ENCODE measurements around the gene EEF2K. TPM values are rescaled to one million over a fixed set of nuclear protein-coding genes. Genes with fewer than 3 reads are reported as not detected.
A peak's percentile ranks its signal among the peaks of the same experiment; 100 is the strongest.

Gene EEF2K
- total RNA-seq, 4 donors from 2014 or later, result 10.6 to 26.9 (median 16.2) TPM

DNA sequence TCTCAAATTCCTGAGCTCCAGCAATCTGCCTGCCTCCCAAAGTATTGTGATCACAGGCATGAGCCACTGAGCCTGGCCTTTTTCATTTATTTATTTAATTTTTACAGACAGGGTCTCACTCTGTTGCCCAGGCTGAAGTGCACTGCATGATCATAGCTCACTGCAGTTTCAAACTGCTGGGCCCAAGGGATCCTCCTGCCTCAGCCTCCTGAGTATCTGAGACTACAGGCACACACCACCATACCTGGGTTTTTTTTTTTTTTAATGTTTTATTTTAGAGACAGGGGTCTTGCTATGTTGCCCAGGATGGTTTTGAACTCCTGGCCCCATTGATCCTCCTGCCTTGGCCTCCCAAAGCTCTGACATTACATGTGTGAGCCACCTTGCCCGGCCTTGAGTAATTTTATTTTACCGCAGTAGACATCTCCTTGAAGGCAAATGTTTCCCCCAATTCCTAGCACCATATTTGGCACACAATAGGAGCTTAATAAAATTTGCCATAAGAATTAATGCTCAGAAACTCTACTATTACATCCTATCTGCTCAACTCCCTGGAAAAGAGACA is 1.9 kb upstream of the EEF2K start:
- Histone ChIP-seq H3K36me3 (no peaks in the 10 kb centered on the region), H3K9me3 (no peaks in the 10 kb centered on the region), H3K27ac (peak overlapping the region in 1 of 4 donors; percentile 93), H3K4me1 (peaks cover 31 to 71% (median 31%) of the 10 kb centered on the region in 3 donors), H3K4me3 (no peak overlapping the region), H3K27me3 (no peaks in the 10 kb centered on the region)
- no peak for TF ChIP-seq POLR2A (IDR thresholded peaks at IDR 0.05)
- TF ChIP-seq CTCF (IDR thresholded peaks at IDR 0.05), result no peak
- WGBS, 2 donors, result 91 to 100% methylated on average over 2 of the region's 2 CpGs
- intact Hi-C loops (cut with DNase I), result no loop called here
- DNase-seq, result no peak

GRCh38 chr16:22205577-22206012 is 483 bp upstream of the EEF2K start:
- TF ChIP-seq POLR2A (IDR thresholded peaks at IDR 0.05), result no peak
- Histone ChIP-seq H3K4me3 (peak overlapping the region; percentile 67 to 90 (median 78)), H3K27me3 (no peaks in the 10 kb centered on the region), H3K4me1 (peaks cover 23 to 71% (median 29%) of the 10 kb centered on the region in 3 donors), H3K36me3 (peaks cover 0 to 5% (median 0%) of the 10 kb centered on the region in 3 donors), H3K27ac (peak overlapping the region; percentile 81 to 94 (median 88)), H3K9me3 (no peaks in the 10 kb centered on the region)
- intact Hi-C loops (cut with DNase I), result loop anchor here (5.0 kb wide), 1 partner anchor 92 kb away; the partner anchor contains the start of gene POLR3E
- 3 to 5% methylated on average over 11 of the region's 11 CpGs for WGBS, 2 donors
- DNase-seq, result no peak

- Histone ChIP-seq H3K4me1 (peaks cover 23 to 73% (median 32%) of the 10 kb centered on the region in 3 donors), H3K9me3 (no peaks in the 10 kb centered on the region), H3K4me3 (peak overlapping the region; percentile 67 to 90 (median 78)), H3K27ac (peak overlapping the region; percentile 81 to 94 (median 88)), H3K36me3 (peaks cover 0 to 9% (median 0%) of the 10 kb centered on the region in 3 donors), H3K27me3 (no peaks in the 10 kb centered on the region)
- TF ChIP-seq CTCF (IDR thresholded peaks at IDR 0.05), result no peak
- TF ChIP-seq POLR2A (IDR thresholded peaks at IDR 0.05), result no peak
- WGBS, 2 donors, result 1 to 9% methylated on average over 11 of the region's 35 CpGs
- peak; percentile 41 for DNase-seq
- intact Hi-C loops (cut with DNase I), result loop anchor here (5.0 kb wide), 1 partner anchor 90 kb away; the partner anchor contains the start of gene POLR3E
These were observed 1.0 kb downstream of the EEF2K start for GRCh38 chr16:22206842-22207714.

- intact Hi-C loops (cut with DNase I), result loop anchor here (5.0 kb wide), 1 partner anchor 89 kb away; the partner anchor contains the start of gene POLR3E
- 46 to 49% methylated on average over 7 to 9 of the region's 10 CpGs for WGBS, 2 donors
- H3K36me3 ChIP-seq, result peaks cover 0 to 17% (median 0%) of the 10 kb centered on the region in 3 donors
- TF ChIP-seq CTCF (IDR thresholded peaks at IDR 0.05) (no peak), POLR2A (IDR thresholded peaks at IDR 0.05) (no peak)
- H3K27ac ChIP-seq, result peak overlapping the region; percentile 81 to 94 (median 88)
- H3K9me3 ChIP-seq, result no peaks in the 10 kb centered on the region
- H3K27me3 ChIP-seq, result no peaks in the 10 kb centered on the region
- DNase-seq, result no peak
- peak overlapping the region; percentile 67 to 90 (median 78) for H3K4me3 ChIP-seq
- peaks cover 23 to 76% (median 35%) of the 10 kb centered on the region in 3 donors for H3K4me1 ChIP-seq
These were observed 1.8 kb downstream of the EEF2K start for GRCh38 chr16:22207715-22208360.

DNA sequence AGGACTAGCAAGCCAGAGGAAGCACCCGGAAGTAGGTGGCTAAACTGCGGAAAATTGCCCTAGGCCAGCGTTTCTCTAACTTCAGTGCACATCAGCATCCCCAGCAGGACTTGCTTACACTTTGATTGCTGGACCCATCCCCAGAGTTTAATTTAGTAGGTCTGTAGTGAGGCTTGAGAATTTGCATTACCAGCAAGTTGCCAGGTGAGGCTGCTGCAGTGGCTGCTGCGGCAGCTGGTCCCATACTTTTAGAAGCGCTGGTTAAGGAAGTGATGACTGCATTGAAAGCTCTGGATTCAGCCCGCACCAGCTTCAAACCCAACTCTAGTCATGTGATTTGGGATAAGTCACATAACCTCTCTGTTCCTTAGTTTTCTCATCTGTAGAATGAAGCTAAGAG is 4.2 kb downstream of the EEF2K start:
- TF ChIP-seq CTCF (IDR thresholded peaks at IDR 0.05) (no peak), POLR2A (IDR thresholded peaks at IDR 0.05) (no peak)
- no peak overlapping the region for H3K4me3 ChIP-seq
- no peak for DNase-seq
- no peaks in the 10 kb centered on the region for H3K9me3 ChIP-seq
- intact Hi-C loops (cut with DNase I), result no loop called here
- 85 to 90% methylated on average over 3 to 6 of the region's 6 CpGs for WGBS, 2 donors
- peaks cover 0 to 40% (median 0%) of the 10 kb centered on the region in 3 donors for H3K36me3 ChIP-seq
- H3K27ac ChIP-seq, result peak overlapping the region in 2 of 4 donors; percentile 20 to 26
- no peaks in the 10 kb centered on the region for H3K27me3 ChIP-seq
- H3K4me1 ChIP-seq, result peaks cover 23 to 91% (median 36%) of the 10 kb centered on the region in 3 donors
